Measurements from ENCODE around the gene ACTA2. TPM values are rescaled to one million over a fixed set of nuclear protein-coding genes. Genes with fewer than 3 reads are reported as not detected.

The ACTA2 gene
- total RNA-seq, 4 donors from 2014 or later, result 73.6 to 123 (median 115) TPM

- TF ChIP-seq CTCF (IDR thresholded peaks at IDR 0.05; ENCODE audit: low read depth), result no peak
Observed at GRCh38 chr10:88963318-88963717, 10.7 kb upstream of the ACTA2 start.

- no peak for TF ChIP-seq CTCF (IDR thresholded peaks at IDR 0.05; ENCODE audit: low read depth)
Observed at GRCh38 chr10:88962336-88962735, 9.8 kb upstream of the ACTA2 start.

GRCh38 chr10:88961266-88961665, 8.7 kb upstream of the ACTA2 start:
- TF ChIP-seq CTCF (IDR thresholded peaks at IDR 0.05; ENCODE audit: low read depth), result no peak

GRCh38 chr10:88960802-88961201, 8.2 kb upstream of the ACTA2 start:
- TF ChIP-seq CTCF (IDR thresholded peaks at IDR 0.05; ENCODE audit: low read depth), result no peak

- no peak for TF ChIP-seq CTCF (IDR thresholded peaks at IDR 0.05; ENCODE audit: low read depth)
Observed at GRCh38 chr10:88958721-88959120, 6.1 kb upstream of the ACTA2 start.

- TF ChIP-seq CTCF (IDR thresholded peaks at IDR 0.05; ENCODE audit: low read depth), result no peak
Observed at GRCh38 chr10:88957381-88957780, 4.8 kb upstream of the ACTA2 start.

GRCh38 chr10:88954458-88955083, 2.0 kb upstream of the ACTA2 start:
- no peak for TF ChIP-seq CTCF (IDR thresholded peaks at IDR 0.05; ENCODE audit: low read depth)

All from subcutaneous adipose tissue (tissue), 4 donors.